H9 (cell line): Measurements from ENCODE around the gene FAM222B. TPM values are rescaled to one million over a fixed set of nuclear protein-coding genes. Genes with fewer than 3 reads are reported as not detected.

Experiments
- DNase-seq: peaks from one replicate; pipeline ENCODE4 v3.0.0-alpha.2; 2017
- H2AFZ ChIP-seq: one replicate; pipeline ENCODE4 v1.6.1; 2013; ENCODE audit warnings: mild to moderate bottlenecking, low read length, control low read depth, moderate library complexity
- H2AK5ac ChIP-seq: 2 replicates; pipeline ENCODE4 v1.6.1; 2013; ENCODE audit warnings: low read length, control low read depth, mixed read lengths; ENCODE audit not compliant: insufficient read length
- H2BK120ac ChIP-seq: one replicate; pipeline ENCODE4 v1.6.1; 2013; ENCODE audit warnings: low read depth, mild to moderate bottlenecking, low read length, control low read depth, inconsistent platforms; ENCODE audit not compliant: poor library complexity, severe bottlenecking
- H2BK12ac ChIP-seq: 2 replicates; pipeline ENCODE4 v1.6.1; 2013; ENCODE audit warnings: low read length, control low read depth, mixed read lengths, low read depth; ENCODE audit not compliant: insufficient read length
- H2BK15ac ChIP-seq: 2 replicates; pipeline ENCODE4 v1.6.1; 2013; ENCODE audit warnings: low read depth, low read length, control low read depth
- H2BK20ac ChIP-seq: one replicate; pipeline ENCODE4 v1.6.1; 2013; ENCODE audit warnings: low read depth, mild to moderate bottlenecking, low read length, control low read depth, inconsistent platforms; ENCODE audit not compliant: poor library complexity, severe bottlenecking
- H2BK5ac ChIP-seq: 2 replicates; pipeline ENCODE4 v1.6.1; 2013; ENCODE audit warnings: low read length, control low read depth, mixed read lengths; ENCODE audit not compliant: insufficient read length
- H3K14ac ChIP-seq: 2 replicates; pipeline ENCODE4 v1.6.1; 2013; ENCODE audit warnings: low read length, control low read depth; ENCODE audit not compliant: insufficient read depth
- H3K18ac ChIP-seq: 2 replicates; pipeline ENCODE4 v1.6.1; 2013; ENCODE audit warnings: low read depth, mild to moderate bottlenecking, mixed read lengths, low read length, control low read depth; ENCODE audit not compliant: insufficient read length
- H3K23ac ChIP-seq: 2 replicates; pipeline ENCODE4 v1.6.1; 2013; ENCODE audit warnings: low read length, control low read depth, mixed read lengths, low read depth; ENCODE audit not compliant: insufficient read length
- H3K23me2 ChIP-seq: 2 replicates; pipeline ENCODE4 v1.6.1; 2013; ENCODE audit warnings: low read depth, mild to moderate bottlenecking, mixed read lengths, low read length, control low read depth; ENCODE audit not compliant: insufficient read length, poor library complexity, severe bottlenecking
- H3K27ac ChIP-seq: 2 replicates; pipeline ENCODE4 v1.5.1; 2013; ENCODE audit warnings: low read length, control low read depth, mixed read lengths, low read depth; ENCODE audit not compliant: insufficient read length
- H3K27me3 ChIP-seq: 2 replicates; pipeline ENCODE4 v1.6.1; 2013; ENCODE audit warnings: low read length, control low read depth, inconsistent platforms; ENCODE audit not compliant: insufficient read depth
- H3K4ac ChIP-seq: 2 replicates; pipeline ENCODE4 v1.6.1; 2013; ENCODE audit warnings: low read depth, mild to moderate bottlenecking, control low read depth, inconsistent platforms, low read length, moderate library complexity
- H3K4me1 ChIP-seq: 2 replicates; pipeline ENCODE4 v1.6.1; 2013; ENCODE audit warnings: low read length, control low read depth, inconsistent platforms; ENCODE audit not compliant: insufficient read depth
- H3K4me2 ChIP-seq: 2 replicates; pipeline ENCODE4 v1.6.1; 2013; ENCODE audit warnings: low read length, control low read depth, mixed read lengths; ENCODE audit not compliant: insufficient read length, insufficient read depth
- H3K56ac ChIP-seq: 2 replicates; pipeline ENCODE4 v1.6.1; 2013; ENCODE audit warnings: low read depth, mild to moderate bottlenecking, mixed read lengths, low read length, control low read depth; ENCODE audit not compliant: insufficient read length
- H3K79me1 ChIP-seq: 2 replicates; pipeline ENCODE4 v1.6.1; 2013; ENCODE audit warnings: low read depth, mild to moderate bottlenecking, moderate library complexity, low read length, control low read depth, inconsistent platforms; ENCODE audit not compliant: insufficient read depth, poor library complexity, severe bottlenecking
- H3K79me2 ChIP-seq: 2 replicates; pipeline ENCODE4 v1.6.1; 2013; ENCODE audit warnings: low read length, control low read depth, inconsistent platforms; ENCODE audit not compliant: insufficient read depth
- H3K9ac ChIP-seq: 2 replicates; pipeline ENCODE4 v1.6.1; 2013; ENCODE audit warnings: low read length, control low read depth, mixed read lengths; ENCODE audit not compliant: insufficient read length; ENCODE audit errors: extremely low read depth
- H3K9me3 ChIP-seq: one replicate; pipeline ENCODE4 v1.6.1; 2013; ENCODE audit warnings: low read depth, low read length, inconsistent platforms; ENCODE audit not compliant: control insufficient read depth
- H3T11ph ChIP-seq: one replicate; pipeline ENCODE4 v1.6.1; 2013; ENCODE audit warnings: mild to moderate bottlenecking, low read length, control low read depth, inconsistent platforms
- H4K20me1 ChIP-seq: one replicate; pipeline ENCODE4 v1.6.1; 2013; ENCODE audit not compliant: control insufficient read depth, insufficient read length, insufficient read depth
- H4K5ac ChIP-seq: 2 replicates; pipeline ENCODE4 v1.6.1; 2013; ENCODE audit warnings: low read depth, mild to moderate bottlenecking, mixed read lengths, low read length, control low read depth; ENCODE audit not compliant: insufficient read length
- H4K8ac ChIP-seq: replicated peaks from 2 replicates; pipeline ENCODE4 v1.6.1; 2013; ENCODE audit warnings: low read length, control low read depth, mixed read lengths, low read depth; ENCODE audit not compliant: insufficient read length
- H4K91ac ChIP-seq: 2 replicates; pipeline ENCODE4 v1.6.1; 2013; ENCODE audit warnings: low read depth, mild to moderate bottlenecking, moderate library complexity, mixed read lengths, low read length, control low read depth; ENCODE audit not compliant: insufficient read length
- H3K27ac Mint-ChIP-seq, 3 experiments: 2 replicates in 2 of 3; 3 replicates in 1 of 3; pipeline ENCODE4 v1.8.0; 2020 to 2021; ENCODE audit warnings: mixed read lengths in 3 of 3, mild to moderate bottlenecking in 1 of 3, moderate library complexity in 1 of 3
- H3K27me3 Mint-ChIP-seq: 2 replicates; pipeline ENCODE4 v1.8.0; 2021; ENCODE audit warnings: low read depth, mild to moderate bottlenecking, moderate library complexity, mixed read lengths
- H3K36me3 Mint-ChIP-seq, 3 experiments: 2 replicates in 2 of 3; 3 replicates in 1 of 3; pipeline ENCODE4 v1.8.0; 2020 to 2021; ENCODE audit warnings: low read depth in 3 of 3, mixed read lengths in 3 of 3; ENCODE audit not compliant: insufficient read depth in 1 of 3
- H3K4me1 Mint-ChIP-seq, 2 experiments: 2 replicates each; pipeline ENCODE4 v1.8.0; 2020; ENCODE audit warnings: mixed read lengths in 2 of 2
- H3K4me3 Mint-ChIP-seq, 2 experiments: 2 replicates in 1 of 2; 3 replicates in 1 of 2; pipeline ENCODE4 v1.8.0; 2020 to 2021; ENCODE audit warnings: mild to moderate bottlenecking in 2 of 2, mixed read lengths in 2 of 2, moderate library complexity in 1 of 2
- H3K9me3 Mint-ChIP-seq, 2 experiments: 2 replicates in 1 of 2; 3 replicates in 1 of 2; pipeline ENCODE4 v1.8.0; 2020; ENCODE audit warnings: mild to moderate bottlenecking in 2 of 2, mixed read lengths in 2 of 2, moderate library complexity in 1 of 2
- CTCF ChIP-seq: fragments of 200-600 bp; sonication (generic); conservative IDR thresholded peaks from 3 replicates; pipeline ENCODE4 v1.8.0; 2021; ENCODE audit warnings: antibody characterized with exemption, mild to moderate bottlenecking
- WGBS: extraction: QIAGEN DNeasy Blood & Tissue Kit; methylation state at CpG from one replicate; pipeline ENCODE4 v1.1.7; 2013; ENCODE audit warnings: missing lambda C conversion rate, low lambda C conversion rate, mixed read lengths; ENCODE audit not compliant: insufficient read length; ENCODE audit errors: extremely low coverage; 5-methylcytosine and 5-hydroxymethylcytosine counted together
- total RNA-seq: library from RNA; stranded (reverse); gene quantifications from 2 replicates; pipeline ENCODE4 v1.2.1, GENCODE V29; 2021

FAM222B gene
- total RNA-seq, 1 experiment from 2014 or later: 76.1 TPM

DNA sequence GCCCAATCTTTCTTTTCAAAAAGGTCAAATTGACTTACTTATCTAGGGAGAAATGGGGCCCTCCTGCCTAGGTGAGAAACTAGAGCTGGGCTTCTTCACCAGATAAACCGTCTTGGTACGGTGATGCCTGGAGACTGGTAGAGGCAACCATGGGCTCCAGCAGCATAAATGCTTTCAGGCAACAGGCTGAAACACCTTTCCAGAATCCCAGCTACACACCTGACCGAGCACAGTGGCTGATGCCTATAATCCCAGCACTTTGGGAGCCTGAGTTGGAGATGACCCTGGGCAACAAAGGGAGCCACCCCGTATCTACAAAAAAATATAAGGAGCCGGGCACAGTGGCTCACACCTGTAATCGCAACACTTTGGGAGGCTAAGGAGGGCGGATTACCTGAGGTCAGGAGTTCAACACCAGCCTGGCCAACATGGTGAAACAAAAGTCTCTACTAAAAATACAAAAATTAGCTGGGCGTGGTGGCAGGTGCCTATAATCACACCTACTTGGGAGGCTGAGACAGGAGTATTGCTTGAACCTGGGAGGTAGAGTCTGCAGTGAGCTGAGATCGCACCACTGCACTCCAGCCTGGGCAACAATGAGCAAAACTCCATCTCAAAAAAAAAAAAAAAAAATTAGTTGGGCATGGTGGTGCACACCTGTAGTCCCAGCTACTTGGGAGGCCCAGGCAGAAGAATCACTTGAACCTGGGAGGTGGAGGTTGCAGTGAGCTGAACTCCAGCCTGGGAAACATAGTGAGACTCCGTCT, 90.8 kb downstream of the FAM222B start:
- H2BK15ac ChIP-seq: no peak overlapping the region
- H2BK12ac ChIP-seq: no peak overlapping the region
- peaks cover 12 to 21% of the 10 kb centered on the region in 2 experiments; a peak in 3 of 4 replicates for H3K4me1 Mint-ChIP-seq

More for the DNA sequence above, 90.8 kb downstream of the FAM222B start:
- no peak for TF ChIP-seq CTCF
- no peak overlapping the region for H3K27ac ChIP-seq
- no peaks in the 10 kb centered on the region for H3K9me3 ChIP-seq
- no peaks in the 10 kb centered on the region for H3K4me1 ChIP-seq
- no peak overlapping the region for H2BK20ac ChIP-seq
- Mint-ChIP-seq H3K36me3 (peaks cover 39 to 68% (median 43%) of the 10 kb centered on the region in 3 experiments), H3K27me3 (peaks cover 1% of the 10 kb centered on the region; the same call in 1 of the 2 replicates), H3K9me3 (no peaks in the 10 kb centered on the region), H3K27ac (no peak overlapping the region; a peak in 1 of 7 replicates), H3K4me3 (no peak overlapping the region)
- H3K4ac ChIP-seq: no peak overlapping the region
- H2AK5ac ChIP-seq: no peak overlapping the region
- H2BK5ac ChIP-seq: no peak overlapping the region
- no peak overlapping the region for H4K8ac ChIP-seq
- H4K20me1 ChIP-seq: no peaks in the 10 kb centered on the region
- H4K91ac ChIP-seq: no peak overlapping the region
- H3K23ac ChIP-seq: no peak overlapping the region
- H4K5ac ChIP-seq: no peak overlapping the region
- H2BK120ac ChIP-seq: no peak overlapping the region
- H3K27me3 ChIP-seq: no peaks in the 10 kb centered on the region
- no peaks in the 10 kb centered on the region for H3K79me1 ChIP-seq
- H3K14ac ChIP-seq: no peak overlapping the region
- H3K4me2 ChIP-seq: no peak overlapping the region
- DNase-seq: peak; percentile 35
- no peak overlapping the region for H2AFZ ChIP-seq
- no peaks in the 10 kb centered on the region for H3K79me2 ChIP-seq
- WGBS: no CpG with 5 or more reads among the region's 10 CpGs
- H3K56ac ChIP-seq: no peak overlapping the region
- no peak overlapping the region for H3K9ac ChIP-seq
- H3T11ph ChIP-seq: no peak overlapping the region
- no peaks in the 10 kb centered on the region for H3K23me2 ChIP-seq
- no peak overlapping the region for H3K18ac ChIP-seq
